NT2/D1 (cell line): ENCODE measurements around the gene KREMEN1.

Experiments
- SUZ12 ChIP-seq: IDR thresholded peaks from 2 replicates; pipeline ENCODE4 v1.6.1; 2011; ENCODE audit not compliant: insufficient read length, insufficient read depth; ENCODE audit errors: extremely low read depth
- YY1 ChIP-seq: IDR thresholded peaks from 2 replicates; pipeline ENCODE4 v1.6.1; 2011; ENCODE audit not compliant: insufficient read length, insufficient read depth
- ZNF274 ChIP-seq: IDR thresholded peaks from 2 replicates; pipeline ENCODE4 v1.6.1; 2011; ENCODE audit warnings: mild to moderate bottlenecking, low read depth, low read length

DNA sequence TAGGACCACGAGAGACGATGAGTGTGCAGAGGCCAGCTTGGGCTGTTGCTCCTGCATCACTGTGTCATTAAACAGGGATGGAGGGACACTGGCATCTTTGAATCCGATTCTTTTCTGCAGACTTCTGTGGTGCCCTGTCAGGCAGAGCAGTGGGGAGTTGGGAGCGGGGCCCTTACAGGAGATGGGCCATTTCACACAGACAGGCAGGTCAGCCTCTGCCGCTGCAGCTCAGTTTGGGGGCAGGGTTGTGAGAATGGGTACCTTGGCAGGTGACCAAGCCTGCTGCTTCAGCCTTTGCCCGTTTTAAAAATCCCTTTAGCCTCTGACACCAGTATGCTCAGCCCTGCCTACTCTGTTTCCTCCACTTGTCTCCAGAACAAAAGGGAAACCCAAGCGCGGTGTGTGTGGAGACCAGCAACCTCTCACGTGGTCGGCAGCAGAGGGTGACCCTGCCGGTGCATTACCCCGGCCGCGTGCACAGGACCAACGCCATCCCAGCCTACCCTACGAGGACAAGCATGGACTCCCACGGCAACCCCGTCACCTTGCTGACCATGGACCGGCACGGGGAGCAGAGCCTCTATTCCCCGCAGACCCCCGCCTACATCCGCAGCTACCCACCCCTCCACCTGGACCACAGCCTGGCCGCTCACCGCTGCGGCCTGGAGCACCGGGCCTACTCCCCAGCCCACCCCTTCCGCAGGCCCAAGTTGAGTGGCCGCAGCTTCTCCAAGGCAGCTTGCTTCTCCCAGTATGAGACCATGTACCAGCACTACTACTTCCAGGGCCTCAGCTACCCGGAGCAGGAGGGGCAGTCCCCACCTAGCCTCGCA is 23.8 kb upstream of the KREMEN1 start:
- TF ChIP-seq SUZ12 (no peak), ZNF274 (no peak), YY1 (no peak)
